Measurements from ENCODE around the gene ANKEF1.

GRCh38 chr20:10042086-10042485 lies 7.3 kb downstream of the ANKEF1 start:
- no peak for TF ChIP-seq EP300 (IDR thresholded peaks at IDR 0.05; ENCODE audit: borderline replicate concordance)
- TF ChIP-seq FOXM1 (IDR thresholded peaks at IDR 0.05; ENCODE audit: borderline replicate concordance, low read depth) = no peak
- TF ChIP-seq REST (IDR thresholded peaks at IDR 0.05; ENCODE audit: low read depth) = no peak
- no peak for TF ChIP-seq CEBPB (IDR thresholded peaks at IDR 0.05)
- no peak for TF ChIP-seq RAD21 (IDR thresholded peaks at IDR 0.05; ENCODE audit: low read depth)
- TF ChIP-seq NFIC (IDR thresholded peaks at IDR 0.05) = no peak
- no peak for TF ChIP-seq ZBTB7A (IDR thresholded peaks at IDR 0.05; ENCODE audit: low read depth)
- TF ChIP-seq, protein P1, sequence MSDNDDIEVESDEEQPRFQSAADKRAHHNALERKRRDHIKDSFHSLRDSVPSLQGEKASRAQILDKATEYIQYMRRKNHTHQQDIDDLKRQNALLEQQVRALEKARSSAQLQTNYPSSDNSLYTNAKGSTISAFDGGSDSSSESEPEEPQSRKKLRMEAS (IDR thresholded peaks at IDR 0.05) = no peak
